Cardiac muscle cell (in vitro differentiated cells and primary cell): ENCODE results near the gene ACTC1. TPM values are rescaled to one million over a fixed set of nuclear protein-coding genes. Genes with fewer than 3 reads are reported as not detected.
"Not testable (repeated sequence)": the region's sequence is repeated elsewhere in the genome, so short reads cannot be mapped to it uniquely, and the experiment has no call there.

Experiments
- DNase-seq, 2 donors: peaks; one replicate each; pipeline versions ENCODE4 v3.0.0 to v3.0.0-alpha.2; 2010 to 2017; ENCODE audit warnings: low read depth in 1 of 2, low spot score in 1 of 2
- H3K27ac ChIP-seq: fragments of 200-600 bp; sonication (generic); 2 replicates; pipeline ENCODE4 v1.5.1; 2016
- H3K27me3 ChIP-seq: fragments of 200-600 bp; sonication (generic); 2 replicates; pipeline ENCODE4 v1.6.0; 2016; ENCODE audit warnings: control low read depth
- H3K36me3 ChIP-seq: fragments of 200-600 bp; sonication (generic); 2 replicates; pipeline ENCODE4 v1.5.1; 2016; ENCODE audit warnings: control low read depth
- H3K4me1 ChIP-seq: fragments of 200-600 bp; sonication (generic); 2 replicates; pipeline ENCODE4 v1.8.1; 2017; ENCODE audit warnings: low read depth, mild to moderate bottlenecking, mixed run types
- H3K4me3 ChIP-seq: fragments of 200-600 bp; sonication (generic); 2 replicates; pipeline ENCODE4 v1.5.1; 2016; ENCODE audit warnings: mild to moderate bottlenecking
- H3K9me3 ChIP-seq: fragments of 200-600 bp; sonication (generic); 2 replicates; pipeline ENCODE4 v1.5.1; 2017; ENCODE audit warnings: low read depth, mild to moderate bottlenecking, control low read depth
- CTCF ChIP-seq: IDR thresholded peaks from 2 replicates; pipeline ENCODE4 v1.5.1; 2012; ENCODE audit warnings: low read depth, mild to moderate bottlenecking, low read length
- polyA plus RNA-seq: library from polyadenylated mRNA; unstranded; fragments of >200 nt; fragmentation: Nextera tagmentation; extraction: Ambion mirVana; gene quantifications from 2 replicates; pipeline ENCODE4 v1.2.1, GENCODE V29; 2016
- total RNA-seq: library from RNA; depleted of rRNA; stranded (reverse); fragments of >200 nt; gene quantifications from 2 replicates; pipeline ENCODE4 v1.2.3, GENCODE V29; 2016

The ACTC1 gene
- total and polyA plus RNA-seq, 2 experiments from 2014 or later = 1,687 to 12,075 TPM

- Histone ChIP-seq H3K4me3 (no peak overlapping the region), H3K9me3 (no peaks in the 10 kb centered on the region), H3K27ac (peak overlapping the region; percentile 95), H3K4me1 (peaks cover 24% of the 10 kb centered on the region), H3K36me3 (no peaks in the 10 kb centered on the region), H3K27me3 (no peaks in the 10 kb centered on the region)
- no peak for TF ChIP-seq CTCF
- no peak for DNase-seq
Measured at GRCh38 chr15:34812369-34812768, 17.0 kb upstream of the ACTC1 start.

GRCh38 chr15:34810443-34811129 lies 15.2 kb upstream of the ACTC1 start:
- no peaks in the 10 kb centered on the region for H3K36me3 ChIP-seq

GRCh38 chr15:34809186-34809585 lies 13.8 kb upstream of the ACTC1 start:
- H3K27me3 ChIP-seq = no peaks in the 10 kb centered on the region
- no peak overlapping the region for H3K4me3 ChIP-seq
- TF ChIP-seq CTCF = no peak
- no peak overlapping the region for H3K27ac ChIP-seq
- peaks cover 21% of the 10 kb centered on the region for H3K4me1 ChIP-seq
- H3K36me3 ChIP-seq = no peaks in the 10 kb centered on the region
- no peaks in the 10 kb centered on the region for H3K9me3 ChIP-seq
- DNase-seq = no peak

More at GRCh38 chr15:34810443-34811129, 15.2 kb upstream of the ACTC1 start:
- Histone ChIP-seq H3K4me3 (no peak overlapping the region), H3K9me3 (no peaks in the 10 kb centered on the region), H3K27ac (peak overlapping the region; percentile 31), H3K4me1 (peaks cover 24% of the 10 kb centered on the region), H3K27me3 (no peaks in the 10 kb centered on the region)
- peak in 1 of 2 donors; percentile 76 for DNase-seq
- TF ChIP-seq CTCF = no peak

- H3K27me3 ChIP-seq = no peaks in the 10 kb centered on the region
- DNase-seq = no peak
- no peaks in the 10 kb centered on the region for H3K36me3 ChIP-seq
- no peak overlapping the region for H3K4me3 ChIP-seq
- H3K27ac ChIP-seq = no peak overlapping the region
- TF ChIP-seq CTCF = no peak
- H3K4me1 ChIP-seq = peaks cover 9% of the 10 kb centered on the region
- no peaks in the 10 kb centered on the region for H3K9me3 ChIP-seq
Measured at GRCh38 chr15:34808016-34808415, 12.7 kb upstream of the ACTC1 start.

GRCh38 chr15:34807241-34807640 lies 11.9 kb upstream of the ACTC1 start:
- not testable (repeated sequence) for H3K27ac ChIP-seq, H3K4me3 ChIP-seq, H3K27me3 ChIP-seq, DNase-seq, H3K9me3 ChIP-seq, H3K4me1 ChIP-seq, H3K36me3 ChIP-seq

GRCh38 chr15:34804776-34805175 lies 9.4 kb upstream of the ACTC1 start:
- DNase-seq = no peak
- H3K27ac ChIP-seq = no peak overlapping the region
- TF ChIP-seq CTCF = no peak
- H3K4me1 ChIP-seq = peaks cover 21% of the 10 kb centered on the region
- no peaks in the 10 kb centered on the region for H3K9me3 ChIP-seq
- no peaks in the 10 kb centered on the region for H3K36me3 ChIP-seq
- no peaks in the 10 kb centered on the region for H3K27me3 ChIP-seq
- H3K4me3 ChIP-seq = no peak overlapping the region
